NB4 (cell line): Measurements from ENCODE around the gene RPL18A.

Source experiments
- DNase-seq: peaks from one replicate; pipeline ENCODE4 v3.0.0; 2010; ENCODE audit warnings: low read depth
- H3K4me3 ChIP-seq: one replicate; pipeline ENCODE4 v1.5.1; 2011; ENCODE audit warnings: mild to moderate bottlenecking, low read depth, low read length, moderate library complexity
- CTCF ChIP-seq: IDR thresholded peaks from one replicate; pipeline ENCODE4 v1.5.1; 2012; ENCODE audit warnings: low read depth, low read length
- MAX ChIP-seq: IDR thresholded peaks from 2 replicates; pipeline ENCODE4 v1.6.1; 2011; ENCODE audit warnings: low read depth, low read length
- MYC ChIP-seq: IDR thresholded peaks from 2 replicates; pipeline ENCODE4 v1.6.1; 2011; ENCODE audit warnings: low read depth, low read length
- POLR2A ChIP-seq: IDR thresholded peaks from 2 replicates; pipeline ENCODE4 v1.6.1; 2011; ENCODE audit warnings: mild to moderate bottlenecking; ENCODE audit not compliant: insufficient read length; ENCODE audit errors: extremely low read depth

RPL18A gene

GRCh38 chr19:17837972-17838371 is 21.7 kb upstream of the RPL18A start:
- DNase-seq = no peak
- H3K4me3 ChIP-seq = no peak overlapping the region
- TF ChIP-seq CTCF (no peak), MAX (no peak)

GRCh38 chr19:17840019-17840418 is 19.7 kb upstream of the RPL18A start:
- no peak overlapping the region for H3K4me3 ChIP-seq
- no peak for DNase-seq
- TF ChIP-seq CTCF = no peak
- no peak for TF ChIP-seq POLR2A
- no peak for TF ChIP-seq MAX
- TF ChIP-seq MYC = no peak

GRCh38 chr19:17841371-17841809 is 18.3 kb upstream of the RPL18A start:
- TF ChIP-seq MAX (no peak), MYC (no peak), POLR2A (no peak), CTCF (no peak)
- no peak overlapping the region for H3K4me3 ChIP-seq
- DNase-seq = no peak

GRCh38 chr19:17841810-17842662 is 17.7 kb upstream of the RPL18A start:
- DNase-seq = peak; percentile 40
- TF ChIP-seq MAX (no peak), CTCF (no peak), MYC (no peak), POLR2A (no peak)
- H3K4me3 ChIP-seq = no peak overlapping the region

GRCh38 chr19:17842663-17843291 is 16.9 kb upstream of the RPL18A start:
- TF ChIP-seq MAX (no peak), MYC (no peak), CTCF (no peak), POLR2A (no peak)
- H3K4me3 ChIP-seq = no peak overlapping the region
- no peak for DNase-seq
